Esophagus muscularis mucosa (tissue), 4 donors: ENCODE measurements around the gene SNUPN.

Experiments used
- CTCF ChIP-seq, 3 experiments: fragments of 200-600 bp in 2 of 3; fragments of 450-650 bp in 1 of 3; sonication (generic) in 2 of 3; IDR thresholded peaks; one replicate each; pipeline ENCODE4 v1.5.1; 2017 to 2019; ENCODE audit warnings: antibody characterized with exemption in 3 of 3, mild to moderate bottlenecking in 2 of 3, moderate library complexity in 1 of 3
- EP300 ChIP-seq: sonication (generic); formaldehyde crosslinking; IDR thresholded peaks from one replicate; pipeline ENCODE4 v1.6.1; 2017; ENCODE audit warnings: antibody characterized with exemption
- POLR2A ChIP-seq: fragments of 450-650 bp; IDR thresholded peaks from one replicate; pipeline ENCODE4 v1.6.1; 2017; ENCODE audit warnings: antibody characterized with exemption, moderate library complexity, mild to moderate bottlenecking, low read depth

- TF ChIP-seq POLR2A (no peak), CTCF (IDR thresholded peaks at IDR 0.05) (no peak), EP300 (no peak)
These were observed 63.6 kb downstream of the SNUPN start for GRCh38 chr15:75561888-75562287.
